Measurements from ENCODE around the gene WWOX. TPM values are rescaled to one million over a fixed set of nuclear protein-coding genes. Genes with fewer than 3 reads are reported as not detected.

The WWOX gene
- total and polyA plus RNA-seq, 2 of the 4 experiments (the other 2 are of a cell fraction), result 2.7 to 5.4 TPM

DNA sequence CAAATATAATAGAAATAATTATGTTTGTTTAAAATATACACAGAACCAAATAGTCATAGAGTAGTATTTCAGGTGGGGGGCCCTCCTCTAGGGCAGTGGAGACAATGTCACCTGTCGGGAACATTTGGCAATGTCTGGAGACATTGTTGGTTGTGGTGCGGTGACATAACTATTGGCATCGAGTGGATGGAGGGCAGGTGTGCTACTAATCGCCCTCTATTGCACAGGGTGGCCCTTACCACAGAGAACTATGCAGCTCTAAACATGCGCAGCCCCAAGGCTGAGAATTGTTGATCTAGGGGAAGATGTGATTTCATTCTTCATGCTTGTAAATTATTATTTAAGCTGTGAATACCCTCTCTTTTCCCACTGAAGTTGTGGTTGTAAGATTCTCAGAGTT lies 594.0 kb downstream of the WWOX start:
- H3K79me1 ChIP-seq (ENCODE audit: low read depth in 1 of 2, low read length in 2 of 2), result no peaks in the 10 kb centered on the region
- no peak overlapping the region for H3K4me3 ChIP-seq (ENCODE audit: insufficient read depth, low read depth, low read length)
- CTCF ChIA-PET, result no interaction called here
- no peak overlapping the region for H3K9ac ChIP-seq (ENCODE audit: low read depth, low read length)
- no peak for TF ChIP-seq NFE2L2 (IDR thresholded peaks at IDR 0.05; ENCODE audit: low read depth, low read length)
- TF ChIP-seq RAD21 (IDR thresholded peaks at IDR 0.05; ENCODE audit: low read length), result no peak
- TF ChIP-seq BHLHE40 (IDR thresholded peaks at IDR 0.05; ENCODE audit: low read depth, low read length), result no peak
- no peak for TF ChIP-seq CEBPB (IDR thresholded peaks at IDR 0.05; ENCODE audit: low read depth, low read length)
- TF ChIP-seq MAZ (IDR thresholded peaks at IDR 0.05; ENCODE audit: borderline replicate concordance, low read depth, low read length), result no peak
- TF ChIP-seq, protein P1, sequence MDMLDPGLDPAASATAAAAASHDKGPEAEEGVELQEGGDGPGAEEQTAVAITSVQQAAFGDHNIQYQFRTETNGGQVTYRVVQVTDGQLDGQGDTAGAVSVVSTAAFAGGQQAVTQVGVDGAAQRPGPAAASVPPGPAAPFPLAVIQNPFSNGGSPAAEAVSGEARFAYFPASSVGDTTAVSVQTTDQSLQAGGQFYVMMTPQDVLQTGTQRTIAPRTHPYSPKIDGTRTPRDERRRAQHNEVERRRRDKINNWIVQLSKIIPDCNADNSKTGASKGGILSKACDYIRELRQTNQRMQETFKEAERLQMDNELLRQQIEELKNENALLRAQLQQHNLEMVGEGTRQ (IDR thresholded peaks at IDR 0.05; ENCODE audit: low read depth, low read length), result no peak
- TF ChIP-seq FOS (IDR thresholded peaks at IDR 0.05; ENCODE audit: low read depth, low read length), result no peak
- no peak for TF ChIP-seq SMC3 (IDR thresholded peaks at IDR 0.05; ENCODE audit: low read depth, low read length)
- TF ChIP-seq CHD1 (IDR thresholded peaks at IDR 0.05; ENCODE audit: low read depth, low read length), result no peak
- TF ChIP-seq MAFK (IDR thresholded peaks at IDR 0.05; ENCODE audit: low read depth, low read length), result no peak
- no peak for TF ChIP-seq RFX5 (IDR thresholded peaks at IDR 0.05; ENCODE audit: low read depth, low read length)
- TF ChIP-seq, protein P2, sequence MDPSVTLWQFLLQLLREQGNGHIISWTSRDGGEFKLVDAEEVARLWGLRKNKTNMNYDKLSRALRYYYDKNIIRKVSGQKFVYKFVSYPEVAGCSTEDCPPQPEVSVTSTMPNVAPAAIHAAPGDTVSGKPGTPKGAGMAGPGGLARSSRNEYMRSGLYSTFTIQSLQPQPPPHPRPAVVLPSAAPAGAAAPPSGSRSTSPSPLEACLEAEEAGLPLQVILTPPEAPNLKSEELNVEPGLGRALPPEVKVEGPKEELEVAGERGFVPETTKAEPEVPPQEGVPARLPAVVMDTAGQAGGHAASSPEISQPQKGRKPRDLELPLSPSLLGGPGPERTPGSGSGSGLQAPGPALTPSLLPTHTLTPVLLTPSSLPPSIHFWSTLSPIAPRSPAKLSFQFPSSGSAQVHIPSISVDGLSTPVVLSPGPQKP (IDR thresholded peaks at IDR 0.05; ENCODE audit: borderline replicate concordance, low read depth, low read length), result no peak
- TF ChIP-seq POLR2A (IDR thresholded peaks at IDR 0.05; ENCODE audit: low read depth, low read length), result no peak
- TF ChIP-seq RCOR1 (IDR thresholded peaks at IDR 0.05; ENCODE audit: insufficient replicate concordance, low read length), result no peak
- TF ChIP-seq MXI1 (IDR thresholded peaks at IDR 0.05; ENCODE audit: borderline replicate concordance, low read depth, low read length), result no peak
- no peak for TF ChIP-seq CTCF (conservative IDR thresholded peaks at IDR 0.05; ENCODE audit: low read depth, low read length)
- H4K91ac ChIP-seq (ENCODE audit: insufficient read depth, low read depth, low read length), result no peak overlapping the region
- H3K14ac ChIP-seq (replicated peaks; ENCODE audit: low read depth, low read length), result no peak overlapping the region
- no peak overlapping the region for H3K18ac ChIP-seq (ENCODE audit: low read depth, low read length)
- no peak overlapping the region for H4K5ac ChIP-seq (ENCODE audit: low read depth, low read length)
- H4K8ac ChIP-seq (ENCODE audit: low read depth in 2 of 2, low read length in 2 of 2), result no peak overlapping the region
- no peaks in the 10 kb centered on the region for H3K4me1 ChIP-seq (ENCODE audit: control insufficient read depth, insufficient read depth, low read length)
- no peaks in the 10 kb centered on the region for H3K9me1 ChIP-seq (ENCODE audit: insufficient read depth, low read length)
- BruUV-seq (replicated peaks), result no TSS peak
- peaks cover 14% of the 10 kb centered on the region for H3K9me3 ChIP-seq (ENCODE audit: control insufficient read depth, insufficient read depth, low read length)
- no peak for DNase-seq
- in situ Hi-C loops (cut with MboI; ENCODE audit: low sequenced_read_pairs), result no loop called here
- no peak overlapping the region for H3K27ac ChIP-seq (ENCODE audit: insufficient read depth, low read length)
- H2AFZ ChIP-seq (replicated peaks; ENCODE audit: low read length, poor library complexity), result no peak overlapping the region
- H3K56ac ChIP-seq (ENCODE audit: extremely low read depth, insufficient read depth, low read length), result no peak overlapping the region
- no peak overlapping the region for H2AK9ac ChIP-seq (replicated peaks; ENCODE audit: low read depth, low read length, poor library complexity)
- POLR2A ChIA-PET (ENCODE audit: unreplicated experiment), result no interaction called here
- H3K4me2 ChIP-seq (ENCODE audit: low read depth, low read length), result no peak overlapping the region
- no peak overlapping the region for H2BK15ac ChIP-seq (ENCODE audit: low read depth, low read length)
- no peak overlapping the region for H2BK5ac ChIP-seq (ENCODE audit: low read depth, low read length, poor library complexity, severe bottlenecking)
- H3K36me3 ChIP-seq (ENCODE audit: control insufficient read depth, insufficient read depth, low read length), result no peaks in the 10 kb centered on the region
- H3K27me3 ChIP-seq (ENCODE audit: control insufficient read depth, insufficient read depth, low read length), result no peaks in the 10 kb centered on the region
- intact Hi-C loops (cut with micrococcal nuclease), result no loop called here
- no peak for ATAC-seq (ENCODE audit: low read depth)
- no peak overlapping the region for H2AK5ac ChIP-seq (ENCODE audit: low read depth, low read length)
- dilution Hi-C loops (cut with HindIII; ENCODE audit: low sequenced_read_pairs, unreplicated experiment), result no loop called here
- H3K4ac ChIP-seq (ENCODE audit: low read depth, low read length), result no peak overlapping the region
- H3K23ac ChIP-seq (ENCODE audit: low read depth, low read length), result no peak overlapping the region
- H2BK120ac ChIP-seq (ENCODE audit: low read depth, low read length), result no peak overlapping the region
- WGBS, 2 experiments (ENCODE audit: extremely low coverage in 2 of 2, insufficient read length in 1 of 2), result no CpG with 5 or more reads among the region's 5 CpGs
- H4K20me1 ChIP-seq (ENCODE audit: insufficient read depth, low read length), result no peaks in the 10 kb centered on the region
- H2BK20ac ChIP-seq (ENCODE audit: low read depth, low read length), result no peak overlapping the region
